CD1c-positive myeloid dendritic cell (primary cell): ENCODE results near the gene HOXD8.
A peak's percentile ranks its signal among the peaks of the same experiment; 100 is the strongest.

Experiments
- DNase-seq: peaks from one replicate; pipeline ENCODE4 v3.0.0-alpha.2; 2016; ENCODE audit errors: extremely low spot score

The HOXD8 gene

GRCh38 chr2:176128982-176129796 is at the start of gene HOXD8:
Gene HOXD8 (plus strand): TSS chr2:176129705. CDS start chr2:176130367, 662 bp downstream.
- DNase-seq = no peak

DNA sequence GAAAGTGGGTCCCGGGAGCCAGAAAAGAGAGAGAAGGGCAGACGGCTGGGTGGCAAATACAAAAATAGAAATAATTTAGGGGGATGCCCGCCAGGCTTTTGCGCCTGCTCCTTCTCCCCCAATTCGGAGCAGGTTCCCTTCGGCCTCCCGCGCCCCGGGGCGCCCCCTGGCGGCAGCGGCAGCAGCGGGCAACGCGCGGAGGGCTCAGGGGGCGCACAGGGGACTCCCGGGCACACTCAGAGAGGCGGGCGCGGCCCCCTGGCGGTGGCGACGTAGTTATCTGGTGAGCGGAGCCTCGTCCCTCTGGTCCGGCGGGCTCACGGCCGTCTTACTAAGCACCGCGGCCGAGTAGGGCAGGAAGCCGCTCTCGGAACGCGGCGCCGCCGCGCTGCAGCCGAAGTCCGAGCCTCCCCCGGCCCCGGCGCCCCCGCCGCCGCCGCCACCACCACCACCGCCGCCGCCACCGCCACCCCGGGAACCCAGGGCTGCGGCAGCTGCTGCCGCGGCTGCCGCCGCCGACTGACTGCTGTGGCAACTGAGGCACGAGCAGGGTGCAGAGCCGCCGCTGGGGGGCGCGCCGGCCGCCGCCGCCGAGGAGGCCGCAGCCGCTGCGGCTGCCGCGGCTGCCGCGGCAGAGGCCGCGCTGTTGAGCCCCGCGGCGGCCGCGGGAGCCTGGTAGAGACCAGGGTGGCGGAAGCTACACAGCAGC is 49.5 kb upstream of the HOXD8 start:
- DNase-seq = peak; percentile 22

- DNase-seq = peak; percentile 21
Measured at GRCh38 chr2:176080540-176081375, 48.7 kb upstream of the HOXD8 start.

DNA sequence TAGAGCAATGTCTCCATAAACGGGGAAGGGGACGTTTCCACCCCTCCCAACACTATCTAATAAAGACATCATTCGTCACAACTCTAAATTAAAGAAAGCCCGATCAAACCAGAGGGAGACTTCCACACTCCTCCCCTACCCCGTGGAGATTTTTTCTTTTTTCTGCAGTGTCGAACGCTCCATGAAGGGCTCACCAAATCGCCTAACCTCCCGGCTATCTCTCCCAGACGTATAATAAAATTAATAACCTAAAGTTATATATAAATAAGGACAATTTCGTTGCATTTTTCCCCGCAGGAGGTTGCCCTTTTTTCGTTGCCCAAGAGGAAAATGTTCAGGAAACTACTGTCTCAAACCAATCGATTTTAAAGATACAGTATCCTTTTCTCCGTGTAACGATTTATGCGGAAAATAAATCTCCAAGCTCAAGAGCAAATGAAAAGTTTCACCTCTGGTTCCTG is 48.1 kb upstream of the HOXD8 start:
- no peak for DNase-seq

- no peak for DNase-seq
Measured at GRCh38 chr2:176081837-176082524, 47.5 kb upstream of the HOXD8 start.

DNA sequence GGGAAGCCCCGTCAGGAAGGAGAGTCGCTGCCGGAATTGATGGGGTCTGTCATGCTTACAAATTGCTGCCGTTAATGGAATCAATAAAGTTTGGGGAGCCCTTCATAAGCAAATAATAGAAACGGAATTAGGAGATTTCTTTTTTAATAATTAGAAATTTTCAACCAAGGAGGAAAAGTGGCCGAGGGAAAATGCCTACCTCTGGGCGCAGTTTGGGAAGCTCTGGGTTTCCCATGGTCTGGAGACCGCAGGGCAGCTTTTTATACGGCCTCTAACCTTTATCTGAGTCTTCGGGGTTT is 47.0 kb upstream of the HOXD8 start:
- no peak for DNase-seq

GRCh38 chr2:176082824-176083751 is 46.4 kb upstream of the HOXD8 start:
- no peak for DNase-seq

GRCh38 chr2:176083796-176084261 is 45.7 kb upstream of the HOXD8 start, which contains the start of gene EVX2:
Gene EVX2 (minus strand): TSS chr2:176083962. CDS start chr2:176083776, 186 bp downstream.
- no peak for DNase-seq

DNA sequence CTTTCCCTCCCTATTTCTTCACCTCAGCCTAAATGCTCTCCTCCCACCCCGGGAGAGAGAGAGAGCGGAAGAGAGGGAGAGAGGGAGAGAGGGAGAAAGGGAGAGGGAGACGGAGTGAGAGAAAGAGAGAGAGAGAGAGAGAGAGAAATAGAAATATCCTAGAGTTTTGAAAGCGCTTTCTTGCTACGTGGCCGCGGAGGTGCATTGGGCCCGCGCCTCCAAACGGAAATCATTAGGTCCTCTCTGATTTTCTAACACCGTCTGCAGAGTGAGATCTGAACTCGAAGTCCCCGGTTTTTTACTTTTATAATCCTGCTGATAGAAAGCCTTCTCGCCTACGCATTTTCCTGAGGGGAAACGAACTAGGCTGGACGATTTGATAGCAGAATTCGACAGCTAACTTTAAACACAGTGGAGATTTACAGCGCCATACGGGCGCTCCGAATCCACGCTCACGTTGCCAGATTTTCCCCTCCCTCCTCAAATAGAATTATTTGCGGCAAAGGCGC is 44.8 kb upstream of the HOXD8 start:
- DNase-seq = peak; percentile 16

GRCh38 chr2:176085120-176085788 is 44.3 kb upstream of the HOXD8 start:
- no peak for DNase-seq

GRCh38 chr2:176085861-176086771 is 43.4 kb upstream of the HOXD8 start:
- DNase-seq = no peak

GRCh38 chr2:176087330-176088047 is 42.0 kb upstream of the HOXD8 start:
- no peak for DNase-seq

- DNase-seq = peak; percentile 46
Measured at GRCh38 chr2:176088048-176088936, 41.2 kb upstream of the HOXD8 start.

GRCh38 chr2:176088937-176089842 is 40.3 kb upstream of the HOXD8 start:
- DNase-seq = no peak

- DNase-seq = no peak
Measured at GRCh38 chr2:176089843-176090395, 39.6 kb upstream of the HOXD8 start.
